NOMO-1 treated with DMSO at 0.1 percent for 48 hours (cell line): ENCODE results near the gene SIL1.
"Not testable (repeated sequence)": the region's sequence is repeated elsewhere in the genome, so short reads cannot be mapped to it uniquely, and the experiment has no call there.

Experiments
- DNase-seq: peaks from one replicate; lab custom pipeline; 2025; ENCODE audit not compliant: unreplicated experiment; lab: John Stamatoyannopoulos, UW

Gene SIL1

GRCh38 chr5:139177809-139178588, 20.2 kb downstream of the SIL1 start:
- peak; percentile 73 for DNase-seq

DNA sequence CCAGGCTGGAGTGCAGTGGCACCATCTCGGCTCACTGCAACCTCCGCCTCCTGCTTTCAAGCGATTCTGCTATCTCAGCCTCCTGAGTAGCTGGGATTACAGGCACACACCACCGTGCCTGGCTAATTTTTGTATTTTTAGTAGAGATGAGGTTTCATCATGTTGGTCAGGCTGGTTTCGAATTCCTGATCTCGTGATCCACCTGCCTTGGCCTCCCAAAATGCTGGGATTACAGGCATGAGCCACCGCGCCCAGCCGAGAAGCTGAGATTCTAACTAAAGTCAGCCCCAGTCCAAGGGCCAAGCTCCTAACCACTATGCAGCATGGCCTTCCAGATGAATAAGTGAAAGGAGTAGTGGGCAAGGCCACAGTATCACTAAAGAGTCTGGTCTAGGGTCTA, 20.9 kb downstream of the SIL1 start:
- DNase-seq, result not testable (repeated sequence)

DNA sequence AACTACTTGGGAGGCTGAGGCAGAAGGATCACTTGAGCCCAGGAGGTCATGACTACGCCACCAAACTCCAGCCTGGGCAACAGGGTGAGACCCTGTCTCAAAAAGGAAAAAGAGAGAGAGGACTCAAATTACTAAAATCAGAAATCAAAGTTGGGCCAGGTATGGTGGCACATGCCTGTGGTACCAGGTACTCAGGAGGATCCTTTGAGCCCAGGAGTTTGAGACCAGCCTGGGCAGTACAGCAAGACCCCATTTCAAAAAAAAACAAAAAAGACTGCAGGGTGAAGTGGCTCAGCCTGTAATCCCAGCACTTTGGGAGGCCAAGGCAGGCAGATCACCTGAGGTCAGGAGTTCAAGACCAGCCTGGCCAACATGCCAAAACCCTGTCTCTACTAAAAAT, 23.8 kb downstream of the SIL1 start:
- DNase-seq, result not testable (repeated sequence)

- DNase-seq, result no peak
These were observed 26.3 kb downstream of the SIL1 start for GRCh38 chr5:139171779-139172404.

- no peak for DNase-seq
These were observed 30.0 kb downstream of the SIL1 start for GRCh38 chr5:139167952-139168720.

DNA sequence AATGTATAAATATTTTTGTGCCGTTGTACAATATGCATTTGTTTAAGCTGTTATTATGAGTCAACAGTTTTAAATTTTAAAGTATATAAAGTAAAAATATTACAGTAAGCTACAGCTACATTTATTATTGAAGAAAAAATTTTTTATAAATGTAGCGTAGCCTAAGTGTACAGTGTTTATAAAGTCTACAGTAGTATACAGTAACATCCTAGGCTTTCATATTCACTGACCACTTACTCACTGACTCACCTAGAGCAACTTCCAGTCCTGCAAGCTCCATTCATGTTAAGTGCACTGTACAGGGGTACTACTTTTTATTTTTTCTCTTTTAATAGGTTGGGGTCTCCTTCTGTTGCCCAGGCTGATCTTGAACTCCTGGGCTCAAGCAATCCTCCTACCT, 30.6 kb downstream of the SIL1 start:
- DNase-seq, result no peak

DNA sequence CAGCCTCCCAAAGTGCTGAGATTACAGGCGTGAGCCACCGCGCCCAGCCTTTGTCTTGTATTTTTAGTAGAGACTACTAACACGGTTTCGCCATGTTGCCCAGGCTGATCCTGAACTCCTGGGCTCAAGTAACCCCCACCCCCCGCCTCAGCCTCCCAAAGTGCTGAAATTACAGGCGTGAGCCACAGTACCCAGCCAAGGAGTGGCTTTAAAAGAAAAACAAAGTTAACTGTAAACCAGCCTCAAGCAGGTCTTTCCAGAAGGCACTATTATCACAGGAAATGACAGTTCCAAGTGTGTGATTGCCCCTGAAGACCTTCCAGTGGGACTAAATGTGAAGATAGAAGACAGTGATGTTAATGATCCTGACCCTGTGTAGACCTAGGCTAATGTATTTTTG, 31.1 kb downstream of the SIL1 start:
- DNase-seq, result no peak

- DNase-seq, result not testable (repeated sequence)
These were observed 33.3 kb downstream of the SIL1 start for GRCh38 chr5:139164897-139165296.

- no peak for DNase-seq
These were observed 34.1 kb downstream of the SIL1 start for GRCh38 chr5:139164020-139164419.

DNA sequence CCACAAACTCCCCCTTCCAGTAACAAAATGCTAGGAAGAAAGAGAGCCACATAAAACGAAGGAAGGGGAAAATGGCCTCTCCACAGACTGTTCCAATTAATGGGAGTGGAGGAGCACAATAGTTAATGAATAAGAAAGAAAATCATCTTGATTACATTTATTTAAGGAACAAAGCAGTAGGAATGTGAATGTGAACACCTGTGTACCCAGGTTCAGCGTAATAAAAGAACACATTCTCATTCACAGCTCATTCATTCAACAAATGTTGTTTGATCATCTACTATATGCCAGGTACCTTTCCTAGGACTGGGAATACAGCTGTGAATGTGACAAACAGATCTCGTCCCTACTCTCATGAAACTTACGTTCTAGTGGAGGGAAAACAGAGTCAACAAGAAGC, 35.7 kb downstream of the SIL1 start:
- no peak for DNase-seq

DNA sequence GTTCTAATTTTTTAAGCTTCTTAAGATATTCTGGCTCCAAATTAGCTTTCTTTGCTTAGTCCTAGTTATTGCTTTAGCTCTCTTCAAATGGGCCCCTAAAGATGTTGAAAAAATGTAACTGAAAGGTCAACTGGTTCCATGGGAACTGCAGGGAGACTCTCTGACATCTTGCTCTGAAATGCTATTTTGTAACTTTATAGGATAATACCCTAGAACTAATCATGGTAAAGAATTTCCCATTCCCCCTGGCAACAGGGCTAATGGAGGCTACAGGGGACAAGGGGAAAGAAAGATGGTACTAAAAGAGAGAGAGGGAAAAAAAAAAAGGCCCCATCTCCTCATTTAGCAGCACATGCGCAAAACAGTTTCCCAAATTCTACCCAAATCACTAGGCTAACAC, 39.4 kb downstream of the SIL1 start:
- DNase-seq, result no peak

- no peak for DNase-seq
These were observed 40.6 kb downstream of the SIL1 start for GRCh38 chr5:139157556-139157955.

GRCh38 chr5:139156814-139157213, 41.4 kb downstream of the SIL1 start:
- no peak for DNase-seq

DNA sequence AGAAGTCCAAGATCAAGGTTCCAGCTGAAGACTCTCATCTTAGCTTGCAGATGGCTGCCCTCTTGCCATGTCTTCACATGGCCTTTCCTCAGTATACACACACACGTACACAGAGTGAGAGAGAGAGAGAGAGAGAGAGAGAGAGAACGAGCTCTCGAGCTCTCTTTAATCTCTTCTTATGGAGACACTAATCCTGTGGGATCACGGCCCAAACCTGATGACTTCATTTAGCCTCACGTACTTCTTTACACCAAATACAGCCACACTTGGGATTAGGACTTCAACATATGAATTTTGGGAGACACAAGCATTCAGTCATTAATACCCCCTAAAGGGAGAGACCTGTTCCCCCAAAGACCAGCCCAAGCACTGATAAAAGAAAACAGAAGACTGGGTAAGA, 42.8 kb downstream of the SIL1 start:
- no peak for DNase-seq

DNA sequence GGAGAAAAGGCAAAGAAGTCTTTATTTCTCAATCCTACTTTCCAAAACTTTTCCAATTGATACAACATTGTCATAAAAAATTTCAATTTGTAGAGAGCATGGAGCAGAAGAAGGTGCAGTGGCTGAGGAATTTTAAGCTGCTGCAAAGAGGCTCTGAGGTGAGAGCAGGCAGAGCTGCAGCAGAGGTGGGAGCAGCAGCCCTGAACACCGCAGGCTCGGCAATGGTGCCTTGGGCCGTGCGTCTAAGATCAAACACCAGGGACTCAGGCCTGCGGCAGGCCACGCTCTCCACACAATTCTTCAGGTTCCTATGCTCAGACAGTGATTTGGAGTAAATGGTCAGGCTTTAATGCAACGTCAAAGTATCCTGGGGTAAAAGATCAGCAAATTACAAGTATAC, 46.3 kb downstream of the SIL1 start:
- no peak for DNase-seq

DNA sequence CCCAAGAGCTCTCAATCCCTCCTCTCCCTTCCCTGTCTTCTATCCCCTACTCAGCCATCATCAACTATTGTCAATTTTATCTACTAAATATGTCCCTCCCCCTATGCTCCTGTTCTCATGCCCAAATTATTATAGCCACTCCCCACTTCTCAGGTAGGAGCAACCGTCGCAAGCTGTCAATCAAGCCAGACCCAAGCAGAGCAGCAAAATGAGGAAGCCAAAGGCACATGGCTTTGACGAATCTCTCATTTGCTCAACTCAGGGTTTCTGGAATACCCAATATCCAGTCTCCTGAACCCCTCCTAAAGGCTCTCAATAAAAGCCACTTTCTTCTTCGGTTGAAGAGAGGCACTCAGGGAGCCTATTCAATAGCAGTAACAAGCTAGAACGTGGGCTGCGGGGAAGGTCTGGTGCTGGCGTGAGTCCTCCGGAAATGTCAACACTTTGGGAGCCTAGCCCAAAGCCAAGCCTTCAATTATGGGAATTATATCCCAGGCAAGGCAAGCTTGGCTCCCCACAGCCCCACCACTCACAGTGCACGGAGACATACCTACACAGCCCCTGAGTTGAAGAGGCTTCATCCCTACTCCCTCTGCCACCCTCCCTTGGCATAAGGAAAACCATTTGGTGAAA, 47.7 kb downstream of the SIL1 start:
- DNase-seq, result peak; percentile 38

DNA sequence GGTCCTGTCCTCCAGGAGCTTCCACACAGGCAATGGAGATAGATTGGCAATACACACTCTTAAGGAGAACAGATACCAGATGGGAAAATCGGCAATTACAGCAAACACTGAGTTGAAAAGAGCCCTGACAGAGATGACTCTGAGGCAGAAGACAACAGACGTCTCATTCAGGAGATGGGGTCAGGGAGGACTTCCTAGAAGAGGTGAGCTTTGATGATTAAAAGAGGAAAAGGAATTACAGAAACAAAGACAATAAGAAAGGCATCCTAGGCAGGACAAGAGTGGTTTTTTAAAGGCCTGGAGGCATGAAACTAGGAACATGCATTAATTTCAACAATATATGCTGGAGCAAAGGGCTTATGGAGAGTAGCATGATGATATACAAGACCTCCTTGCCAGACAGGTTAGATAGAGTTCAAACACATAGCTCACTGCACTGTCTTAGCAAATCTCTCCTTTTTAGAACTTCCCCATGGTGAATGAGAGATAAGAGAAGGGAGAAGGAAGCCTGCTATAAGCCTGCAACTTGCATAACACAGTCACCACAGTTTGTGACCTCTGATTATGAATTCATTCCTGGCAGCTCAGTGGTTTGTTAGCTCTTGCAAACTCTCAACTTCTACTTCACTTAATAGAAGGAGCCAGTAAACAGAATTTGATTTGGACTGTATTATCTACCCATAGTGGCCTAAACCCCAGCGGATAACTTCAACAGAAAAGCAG, 48.5 kb downstream of the SIL1 start:
- DNase-seq, result peak; percentile 95

DNA sequence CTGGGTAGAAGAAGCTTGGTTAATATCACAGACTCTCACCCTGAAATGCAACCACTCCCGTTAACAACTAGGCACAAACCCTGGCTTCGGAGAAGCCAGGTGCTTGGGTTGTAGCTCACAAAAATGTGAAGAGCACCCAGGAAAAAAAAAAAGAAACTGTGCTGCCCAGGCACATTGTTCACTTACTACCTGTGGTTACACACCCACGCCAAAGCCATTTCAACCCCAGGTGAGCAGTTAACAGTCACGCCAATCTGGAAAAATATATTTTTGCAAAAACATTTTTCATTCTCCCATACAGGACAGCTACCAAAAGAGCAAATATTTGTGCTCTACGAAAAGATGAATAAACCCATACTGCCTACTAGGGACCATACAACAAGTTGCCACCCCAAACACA, 49.2 kb downstream of the SIL1 start:
- no peak for DNase-seq

- no peak for DNase-seq
These were observed 49.9 kb downstream of the SIL1 start for GRCh38 chr5:139148306-139148705.

DNA sequence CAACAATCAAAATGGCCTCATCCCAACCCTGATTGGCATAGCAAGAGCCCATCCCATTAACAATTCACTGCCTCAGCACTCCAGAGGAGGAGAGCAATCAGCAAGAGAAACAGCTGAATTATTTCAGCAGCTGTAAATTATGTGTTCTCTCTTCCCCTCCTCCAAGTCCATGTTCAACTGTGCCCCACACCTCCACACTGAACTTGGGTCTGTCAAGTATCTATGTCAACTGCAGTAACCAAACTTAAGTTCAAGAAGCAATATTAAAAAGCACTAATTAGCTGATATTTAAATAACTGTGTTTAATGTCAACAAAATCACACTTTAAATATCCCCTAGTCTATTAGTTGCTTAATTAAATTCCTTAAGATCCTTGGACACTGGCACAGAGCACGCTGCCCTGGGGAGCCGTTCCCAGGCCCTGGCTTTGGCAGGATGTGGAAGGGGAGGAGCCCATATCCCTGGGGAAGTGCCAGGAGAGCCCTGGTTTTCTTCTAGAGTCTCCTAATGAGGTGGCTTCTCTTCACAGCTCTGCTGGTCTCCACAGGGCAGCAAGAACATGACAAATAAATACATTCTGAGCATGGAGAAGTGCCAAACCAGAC, 50.6 kb downstream of the SIL1 start:
- DNase-seq, result no peak
